KMS-11 (cell line): ENCODE results near the gene ACER2.

Source experiments
- H2AFZ ChIP-seq: fragments of 200-600 bp; sonication (generic); 2 replicates; pipeline ENCODE4 v1.6.1; 2016; ENCODE audit warnings: antibody characterized with exemption, mixed run types, low read depth
- H3K27ac ChIP-seq: fragments of 200-600 bp; sonication (generic); 2 replicates; pipeline ENCODE4 v1.6.1; 2016; ENCODE audit warnings: mild to moderate bottlenecking, mixed run types
- H3K27me3 ChIP-seq: fragments of 200-600 bp; sonication (generic); 2 replicates; pipeline ENCODE4 v1.6.1; 2017; ENCODE audit warnings: mild to moderate bottlenecking, low read depth, mixed run types, moderate library complexity; ENCODE audit not compliant: insufficient read depth
- H3K36me3 ChIP-seq: fragments of 200-600 bp; sonication (generic); 2 replicates; pipeline ENCODE4 v1.6.1; 2017; ENCODE audit warnings: mild to moderate bottlenecking, mixed run types; ENCODE audit not compliant: insufficient read depth
- H3K4me1 ChIP-seq: fragments of 200-600 bp; sonication (generic); 2 replicates; pipeline ENCODE4 v1.6.1; 2016; ENCODE audit warnings: mild to moderate bottlenecking, low read depth, mixed run types; ENCODE audit not compliant: poor library complexity, severe bottlenecking
- H3K4me2 ChIP-seq: fragments of 200-600 bp; sonication (generic); 2 replicates; pipeline ENCODE4 v1.7.0; 2016; ENCODE audit warnings: mild to moderate bottlenecking, mixed run types
- H3K4me3 ChIP-seq: fragments of 200-600 bp; sonication (generic); IDR thresholded peaks from 2 replicates; pipeline ENCODE4 v1.6.1; 2017; ENCODE audit warnings: low read depth, low read length, mixed read lengths; ENCODE audit not compliant: insufficient read depth
- H3K79me2 ChIP-seq: fragments of 200-600 bp; sonication (generic); 2 replicates; pipeline ENCODE4 v1.6.1; 2016; ENCODE audit warnings: low read depth, mixed run types; ENCODE audit not compliant: insufficient read depth
- H3K9ac ChIP-seq: fragments of 200-600 bp; sonication (generic); 2 replicates; pipeline ENCODE4 v1.6.1; 2016; ENCODE audit warnings: mild to moderate bottlenecking, mixed run types
- H4K20me1 ChIP-seq: fragments of 200-600 bp; sonication (generic); 2 replicates; pipeline ENCODE4 v1.6.1; 2016; ENCODE audit warnings: mild to moderate bottlenecking, mixed run types; ENCODE audit not compliant: insufficient read depth
- CTCF ChIP-seq: fragments of 200-600 bp; sonication (generic); conservative IDR thresholded peaks from 2 replicates; pipeline ENCODE4 v1.6.1; 2017; ENCODE audit warnings: low read depth, mild to moderate bottlenecking, antibody characterized with exemption, low read length, moderate library complexity, mixed read lengths

Gene ACER2

GRCh38 chr9:19464764-19465585 lies 56.2 kb downstream of the ACER2 start:
- no peak overlapping the region for H3K4me3 ChIP-seq
- H3K9ac ChIP-seq = peak overlapping the region; percentile 32; the same call in 1 of the 2 replicates
- no peaks in the 10 kb centered on the region for H3K4me1 ChIP-seq
- H3K79me2 ChIP-seq = no peaks in the 10 kb centered on the region
- H2AFZ ChIP-seq = peak overlapping the region; percentile 41
- no peaks in the 10 kb centered on the region for H4K20me1 ChIP-seq
- no peak overlapping the region for H3K27ac ChIP-seq
- no peaks in the 10 kb centered on the region for H3K27me3 ChIP-seq
- H3K4me2 ChIP-seq = peak overlapping the region; percentile 5; the same call in 1 of the 2 replicates
- peak; percentile 80 for TF ChIP-seq CTCF
- H3K36me3 ChIP-seq = no peaks in the 10 kb centered on the region

GRCh38 chr9:19465586-19466279 lies 56.9 kb downstream of the ACER2 start:
- H3K9ac ChIP-seq = no peak overlapping the region
- H3K27me3 ChIP-seq = no peaks in the 10 kb centered on the region
- no peaks in the 10 kb centered on the region for H3K79me2 ChIP-seq
- no peak overlapping the region for H3K27ac ChIP-seq
- H3K4me2 ChIP-seq = peak overlapping the region; percentile 5; the same call in 1 of the 2 replicates
- H4K20me1 ChIP-seq = no peaks in the 10 kb centered on the region
- no peak overlapping the region for H3K4me3 ChIP-seq
- H2AFZ ChIP-seq = peak overlapping the region; percentile 41
- TF ChIP-seq CTCF = no peak
- no peaks in the 10 kb centered on the region for H3K4me1 ChIP-seq
- no peaks in the 10 kb centered on the region for H3K36me3 ChIP-seq

- Histone ChIP-seq H3K9ac (no peak overlapping the region), H3K79me2 (no peaks in the 10 kb centered on the region), H3K27ac (no peak overlapping the region), H3K27me3 (no peaks in the 10 kb centered on the region), H3K4me3 (no peak overlapping the region), H3K4me2 (no peak overlapping the region), H3K4me1 (no peaks in the 10 kb centered on the region), H4K20me1 (no peaks in the 10 kb centered on the region), H2AFZ (no peak overlapping the region), H3K36me3 (no peaks in the 10 kb centered on the region)
- TF ChIP-seq CTCF = no peak
These were observed 57.5 kb downstream of the ACER2 start for GRCh38 chr9:19466280-19466639.

- TF ChIP-seq CTCF = no peak
These were observed 60.5 kb downstream of the ACER2 start for GRCh38 chr9:19469271-19469670.

More at GRCh38 chr9:19469271-19469670, 60.5 kb downstream of the ACER2 start:
- Histone ChIP-seq H2AFZ (no peak overlapping the region), H3K79me2 (no peaks in the 10 kb centered on the region), H3K27me3 (no peaks in the 10 kb centered on the region), H3K27ac (no peak overlapping the region), H3K9ac (no peak overlapping the region), H3K4me3 (no peak overlapping the region), H3K4me2 (no peak overlapping the region), H3K36me3 (no peaks in the 10 kb centered on the region), H3K4me1 (no peaks in the 10 kb centered on the region), H4K20me1 (no peaks in the 10 kb centered on the region)
